ENCODE data around the gene BEST2.

BEST2 gene

GRCh38 chr19:12730064-12730463, 21.5 kb upstream of the BEST2 start:
- DNase-seq (ENCODE audit: low spot score), result no peak

- DNase-seq (ENCODE audit: low spot score), result no peak
Observed at GRCh38 chr19:12731337-12731736, 20.3 kb upstream of the BEST2 start.

GRCh38 chr19:12733369-12734214, 18.0 kb upstream of the BEST2 start:
- DNase-seq (ENCODE audit: low spot score), result peak; percentile 60

- DNase-seq (ENCODE audit: low spot score), result peak; percentile 98
Observed at GRCh38 chr19:12736995-12737834, 14.4 kb upstream of the BEST2 start, which contains the start of gene GET3. GET3 (plus strand) TSS chr19:12737497; CDS start chr19:12737506, 9 bp downstream.

GRCh38 chr19:12737835-12738351, 13.7 kb upstream of the BEST2 start:
- no peak for DNase-seq (ENCODE audit: low spot score)

GRCh38 chr19:12745166-12745897, 6.3 kb upstream of the BEST2 start:
- DNase-seq (ENCODE audit: low spot score), result no peak

- no peak for DNase-seq (ENCODE audit: low spot score)
Observed at GRCh38 chr19:12748489-12748888, 3.1 kb upstream of the BEST2 start.

- no peak for DNase-seq (ENCODE audit: low spot score)
Observed at GRCh38 chr19:12749938-12750521, 1.6 kb upstream of the BEST2 start.

GRCh38 chr19:12750851-12751250, 740 bp upstream of the BEST2 start:
- DNase-seq (ENCODE audit: low spot score), result no peak

GRCh38 chr19:12752056-12752781, 628 bp downstream of the BEST2 start:
- no peak for DNase-seq (ENCODE audit: low spot score)

- no peak for DNase-seq (ENCODE audit: low spot score)
Observed at GRCh38 chr19:12754465-12755196, 3.0 kb downstream of the BEST2 start.

GRCh38 chr19:12756150-12756883, 4.7 kb downstream of the BEST2 start:
- DNase-seq (ENCODE audit: low spot score), result no peak

GRCh38 chr19:12757544-12758274, 6.1 kb downstream of the BEST2 start:
- DNase-seq (ENCODE audit: low spot score), result peak; percentile 91

- DNase-seq (ENCODE audit: low spot score), result no peak
Observed at GRCh38 chr19:12759686-12760085, 8.1 kb downstream of the BEST2 start.

- DNase-seq (ENCODE audit: low spot score), result no peak
Observed at GRCh38 chr19:12763100-12763499, 11.5 kb downstream of the BEST2 start.

GRCh38 chr19:12764698-12765097, 13.1 kb downstream of the BEST2 start:
- DNase-seq (ENCODE audit: low spot score), result no peak

- peak; percentile 97 for DNase-seq (ENCODE audit: low spot score)
Observed at GRCh38 chr19:12766051-12766521, 14.5 kb downstream of the BEST2 start.

- DNase-seq (ENCODE audit: low spot score), result no peak
Observed at GRCh38 chr19:12767150-12767549, 15.6 kb downstream of the BEST2 start.

GRCh38 chr19:12767666-12768065, 16.1 kb downstream of the BEST2 start:
- no peak for DNase-seq (ENCODE audit: low spot score)

Measured in HuH-7.5 (cell line).